Stimulated activated CD8-positive, alpha-beta memory T cell treated with anti-CD3 and anti-CD28 coated beads, Interleukin-12 subunit alpha, Interleukin-12 subunit beta, amount 100 ng/mL, for 4 hours (primary cell): ENCODE data around the gene MED15.

Experiments
- DNase-seq: peaks from one replicate; pipeline ENCODE4 v3.0.0-alpha.2; 2020; ENCODE audit warnings: low read depth

Gene MED15

GRCh38 chr22:20571078-20571503, 63.7 kb downstream of the MED15 start:
- no peak for DNase-seq

- peak; percentile 31 for DNase-seq
These were observed 64.2 kb downstream of the MED15 start for GRCh38 chr22:20571531-20572007.

- no peak for DNase-seq
These were observed 64.9 kb downstream of the MED15 start for GRCh38 chr22:20572132-20572802.

GRCh38 chr22:20573176-20573832, 65.9 kb downstream of the MED15 start:
- no peak for DNase-seq

- no peak for DNase-seq
These were observed 66.6 kb downstream of the MED15 start for GRCh38 chr22:20573833-20574615.

- no peak for DNase-seq
These were observed 67.5 kb downstream of the MED15 start for GRCh38 chr22:20574920-20575353.

GRCh38 chr22:20575724-20576444, 68.5 kb downstream of the MED15 start:
- DNase-seq = no peak

GRCh38 chr22:20576445-20576816, 69.0 kb downstream of the MED15 start:
- no peak for DNase-seq

GRCh38 chr22:20577045-20577444, 69.6 kb downstream of the MED15 start:
- no peak for DNase-seq

GRCh38 chr22:20577549-20577975, 70.2 kb downstream of the MED15 start:
- DNase-seq = no peak

- DNase-seq = no peak
These were observed 70.8 kb downstream of the MED15 start for GRCh38 chr22:20578192-20578591.

- DNase-seq = no peak
These were observed 71.3 kb downstream of the MED15 start for GRCh38 chr22:20578707-20579106.

- no peak for DNase-seq
These were observed 72.1 kb downstream of the MED15 start for GRCh38 chr22:20579273-20580120.

GRCh38 chr22:20580179-20580578, 72.8 kb downstream of the MED15 start:
- no peak for DNase-seq

GRCh38 chr22:20580611-20581502, 73.4 kb downstream of the MED15 start:
- no peak for DNase-seq

GRCh38 chr22:20581503-20582170, 74.2 kb downstream of the MED15 start:
- no peak for DNase-seq

- no peak for DNase-seq
These were observed 74.7 kb downstream of the MED15 start for GRCh38 chr22:20582171-20582511.

- no peak for DNase-seq
These were observed 75.3 kb downstream of the MED15 start for GRCh38 chr22:20582520-20583361.

GRCh38 chr22:20583471-20583922, 76.1 kb downstream of the MED15 start:
- no peak for DNase-seq
